ENCODE data around the gene MIXL1.

- TF ChIP-seq CTCF (IDR thresholded peaks at IDR 0.05) (no peak), POLR2A (IDR thresholded peaks at IDR 0.05; ENCODE audit: low read depth) (no peak)
Observed at GRCh38 chr1:226268421-226269124, 45.1 kb downstream of the MIXL1 start.
